Ishikawa (cell line): ENCODE results near the gene MLLT6.

Experiments used
- EP300 ChIP-seq: IDR thresholded peaks from 2 replicates; pipeline ENCODE4 v1.6.1; 2012; ENCODE audit warnings: borderline replicate concordance
- TF ChIP-seq, protein P1 (sequence below): IDR thresholded peaks from 2 replicates; pipeline ENCODE4 v1.6.1; 2012; ENCODE audit warnings: low read depth, mild to moderate bottlenecking

DNA sequence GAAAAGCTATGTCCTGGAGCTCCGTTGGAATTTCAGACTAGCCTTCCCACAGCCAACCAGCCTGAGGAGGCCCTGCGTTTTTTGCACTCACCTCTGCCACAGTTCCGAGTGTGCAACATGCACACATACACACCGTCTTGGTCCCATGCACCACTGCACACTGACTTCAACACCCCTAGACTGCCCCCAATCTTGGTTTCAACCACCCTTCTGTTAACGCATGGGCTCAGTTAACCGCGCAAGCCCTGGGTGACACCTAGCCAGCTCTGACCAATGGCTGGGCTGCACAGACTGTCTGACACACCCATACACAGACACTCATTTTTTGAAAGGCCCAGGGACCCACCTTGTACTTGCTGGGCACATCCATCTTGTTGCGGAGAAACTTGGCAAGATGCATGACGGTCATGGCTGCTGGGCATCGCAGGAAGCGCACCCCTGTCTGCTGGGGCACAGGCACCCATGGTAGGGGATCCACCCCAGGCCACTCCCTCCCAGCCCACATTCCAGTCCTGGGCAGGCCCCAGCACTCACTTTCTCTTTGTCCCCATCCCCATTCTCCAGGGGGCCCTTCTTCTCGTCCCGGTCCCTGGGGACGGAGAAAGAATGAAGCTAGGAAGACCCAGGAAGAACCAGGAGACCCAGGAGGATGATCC lies 33.1 kb downstream of the MLLT6 start:
- TF ChIP-seq, protein P1, sequence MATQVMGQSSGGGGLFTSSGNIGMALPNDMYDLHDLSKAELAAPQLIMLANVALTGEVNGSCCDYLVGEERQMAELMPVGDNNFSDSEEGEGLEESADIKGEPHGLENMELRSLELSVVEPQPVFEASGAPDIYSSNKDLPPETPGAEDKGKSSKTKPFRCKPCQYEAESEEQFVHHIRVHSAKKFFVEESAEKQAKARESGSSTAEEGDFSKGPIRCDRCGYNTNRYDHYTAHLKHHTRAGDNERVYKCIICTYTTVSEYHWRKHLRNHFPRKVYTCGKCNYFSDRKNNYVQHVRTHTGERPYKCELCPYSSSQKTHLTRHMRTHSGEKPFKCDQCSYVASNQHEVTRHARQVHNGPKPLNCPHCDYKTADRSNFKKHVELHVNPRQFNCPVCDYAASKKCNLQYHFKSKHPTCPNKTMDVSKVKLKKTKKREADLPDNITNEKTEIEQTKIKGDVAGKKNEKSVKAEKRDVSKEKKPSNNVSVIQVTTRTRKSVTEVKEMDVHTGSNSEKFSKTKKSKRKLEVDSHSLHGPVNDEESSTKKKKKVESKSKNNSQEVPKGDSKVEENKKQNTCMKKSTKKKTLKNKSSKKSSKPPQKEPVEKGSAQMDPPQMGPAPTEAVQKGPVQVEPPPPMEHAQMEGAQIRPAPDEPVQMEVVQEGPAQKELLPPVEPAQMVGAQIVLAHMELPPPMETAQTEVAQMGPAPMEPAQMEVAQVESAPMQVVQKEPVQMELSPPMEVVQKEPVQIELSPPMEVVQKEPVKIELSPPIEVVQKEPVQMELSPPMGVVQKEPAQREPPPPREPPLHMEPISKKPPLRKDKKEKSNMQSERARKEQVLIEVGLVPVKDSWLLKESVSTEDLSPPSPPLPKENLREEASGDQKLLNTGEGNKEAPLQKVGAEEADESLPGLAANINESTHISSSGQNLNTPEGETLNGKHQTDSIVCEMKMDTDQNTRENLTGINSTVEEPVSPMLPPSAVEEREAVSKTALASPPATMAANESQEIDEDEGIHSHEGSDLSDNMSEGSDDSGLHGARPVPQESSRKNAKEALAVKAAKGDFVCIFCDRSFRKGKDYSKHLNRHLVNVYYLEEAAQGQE, result no peak
- TF ChIP-seq EP300, result no peak
